ENCODE data around the gene STAB2.

GRCh38 chr12:103687253-103687652, 100.2 kb downstream of the STAB2 start:
- TF ChIP-seq CTCF (IDR thresholded peaks at IDR 0.05; ENCODE audit: low read depth, low read length, poor library complexity, severe bottlenecking) (no peak), EZH2phosphoT487 (IDR thresholded peaks at IDR 0.05; ENCODE audit: borderline replicate concordance, low read length) (no peak)

Data from DOHH2 (cell line).